Hindlimb muscle (tissue), 1 donor: ENCODE data around the gene NOM1. TPM values are rescaled to one million over a fixed set of nuclear protein-coding genes. Genes with fewer than 3 reads are reported as not detected.

Source experiments
- DNase-seq: peaks from one replicate; pipeline ENCODE4 v3.0.0-alpha.2; 2013
- polyA plus RNA-seq: library from polyadenylated mRNA; unstranded; fragments of 120-200 nt; gene quantifications from one replicate; pipeline ENCODE4 v1.2.1, GENCODE V29; 2013; ENCODE audit not compliant: insufficient read length

NOM1 gene
- polyA plus RNA-seq, 1 donor = 17.3 TPM

DNA sequence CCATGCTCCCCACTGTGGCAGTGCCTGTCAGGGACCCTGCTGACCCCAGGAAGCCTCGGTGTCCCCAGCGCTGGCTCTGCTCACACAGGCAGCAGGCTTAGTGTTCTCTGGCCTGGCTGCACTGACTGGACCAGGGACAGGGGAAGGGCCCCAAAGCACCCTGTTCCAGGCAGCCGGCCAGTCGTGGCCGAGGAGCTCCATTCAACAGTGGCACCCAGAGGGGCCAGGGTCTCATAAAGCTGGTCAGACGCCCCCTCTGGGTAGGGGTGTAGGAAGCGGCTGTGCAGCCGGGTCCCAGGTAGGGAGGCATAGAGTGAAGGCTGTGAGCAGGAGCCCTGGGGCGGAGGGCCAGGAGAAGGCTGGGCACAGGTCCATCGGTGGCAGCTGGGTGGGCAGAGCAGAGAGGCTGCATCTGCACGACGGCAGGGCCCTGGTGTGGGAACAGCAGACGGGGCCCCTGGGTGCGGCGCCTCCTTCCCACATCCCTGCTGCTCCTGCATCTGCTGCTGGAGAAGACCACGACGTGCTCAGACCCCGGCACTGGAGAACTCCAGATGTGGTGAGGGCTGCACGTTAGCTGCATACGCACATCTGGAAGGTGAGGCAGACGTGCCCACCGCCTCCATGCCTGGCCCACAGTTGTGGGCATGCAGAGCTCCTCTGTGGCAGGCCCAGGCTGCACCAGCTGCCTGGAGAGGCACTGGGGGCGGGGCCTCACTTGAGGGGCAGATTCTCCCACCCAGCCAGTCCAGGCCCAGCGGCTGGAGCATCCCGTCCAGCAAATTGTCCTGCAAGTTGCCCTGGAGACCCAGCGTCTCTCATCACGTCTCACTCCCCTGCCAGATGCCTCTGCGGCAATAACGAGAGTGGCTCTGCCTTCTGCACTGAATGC, 35.8 kb downstream of the NOM1 start:
- no peak for DNase-seq

DNA sequence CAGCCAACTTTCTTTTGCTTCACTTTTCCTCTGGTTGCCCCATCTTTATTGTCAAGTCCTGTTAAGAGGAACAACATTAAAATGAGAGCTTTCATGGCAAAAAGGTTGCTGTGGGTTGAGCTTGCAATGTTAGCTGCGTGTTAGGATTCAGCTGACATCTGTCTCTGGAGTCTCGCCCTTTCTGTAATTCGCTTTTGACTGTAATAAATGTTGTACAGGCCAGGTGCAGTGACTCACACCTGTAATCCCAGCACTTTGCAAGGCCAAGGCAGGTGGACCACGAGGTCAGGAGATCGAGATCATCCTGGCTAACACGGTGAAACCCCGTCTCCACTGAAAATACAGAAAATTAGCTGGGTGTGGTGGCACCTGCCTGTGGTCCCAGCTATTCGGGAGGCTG, 36.9 kb downstream of the NOM1 start:
- DNase-seq = no peak

DNA sequence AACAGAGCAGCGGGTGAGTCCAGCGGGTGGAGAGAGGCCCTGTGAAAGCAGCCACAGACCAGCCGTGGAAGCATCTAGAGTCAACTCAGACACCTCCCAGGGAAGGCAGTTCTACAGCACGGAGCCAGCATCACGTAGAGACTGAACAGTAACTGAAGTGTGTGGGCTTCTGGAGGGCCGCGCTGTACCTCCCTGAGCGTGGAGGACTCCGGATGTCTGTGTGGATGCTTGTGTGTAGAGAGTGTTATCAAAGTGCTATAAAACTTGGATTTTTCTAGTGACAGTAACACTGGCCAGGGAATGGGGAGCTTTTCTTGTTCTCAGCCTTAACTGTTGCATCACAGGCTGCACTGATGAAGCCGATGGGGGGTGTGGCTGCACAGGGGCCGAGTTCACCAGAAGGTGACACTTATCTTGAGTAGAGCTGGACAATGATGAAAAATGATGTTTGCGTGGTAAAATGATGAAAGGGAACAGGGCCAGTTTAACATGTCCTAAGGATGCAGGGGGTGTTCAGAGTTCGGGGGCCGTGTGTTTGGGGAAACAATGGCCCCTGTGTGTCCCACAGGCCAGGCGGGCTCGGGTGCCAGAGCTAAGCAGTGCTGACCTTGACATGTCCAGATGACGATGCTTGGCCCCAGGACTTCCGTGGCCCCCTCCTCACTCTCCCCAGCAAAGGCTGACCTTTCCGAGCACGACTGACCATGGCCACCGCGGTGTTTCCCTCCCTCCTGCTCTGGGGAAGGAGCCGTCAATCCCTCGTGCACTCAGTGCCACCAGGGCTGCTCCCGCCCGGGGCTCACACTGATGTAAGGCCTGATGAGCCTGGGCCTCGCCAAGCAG, 39.1 kb downstream of the NOM1 start:
- no peak for DNase-seq

DNA sequence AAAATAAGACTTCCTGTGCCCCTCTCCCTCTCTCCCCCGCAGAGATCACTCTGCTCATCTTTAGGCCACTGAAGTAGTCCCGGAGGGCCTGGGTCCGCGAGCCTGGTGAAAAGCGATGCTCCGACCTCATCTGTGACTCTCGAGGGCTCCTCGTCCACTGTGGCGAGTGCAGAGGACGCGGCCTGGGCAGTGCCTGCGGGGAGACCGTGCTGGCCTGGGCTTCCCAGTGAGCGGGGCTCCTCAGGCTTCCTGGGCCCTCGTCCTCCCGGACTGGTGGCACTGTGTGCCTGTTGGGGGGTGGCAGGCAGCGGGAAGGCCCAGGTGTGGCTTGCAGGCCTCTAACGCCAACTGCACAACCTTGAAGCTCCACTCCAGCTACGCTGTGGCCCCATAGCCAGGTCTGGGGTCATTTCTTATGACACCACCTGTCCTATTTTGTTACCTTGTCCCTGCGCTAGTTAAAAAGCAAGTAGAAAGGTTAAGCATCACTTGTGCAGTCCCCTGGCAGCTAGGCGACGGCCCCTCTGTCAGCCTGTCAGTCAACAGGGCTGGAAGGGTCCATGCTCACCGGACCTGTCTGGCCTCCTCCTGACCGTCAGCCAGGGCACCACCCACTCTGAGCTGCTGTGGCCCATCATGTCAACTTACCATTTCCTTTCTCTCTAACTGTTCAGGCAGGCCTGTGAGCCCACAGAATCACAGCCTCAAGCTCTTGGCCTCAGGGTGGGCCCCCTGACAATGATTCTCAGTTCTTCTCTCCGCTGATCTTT, 40.4 kb downstream of the NOM1 start:
- no peak for DNase-seq

DNA sequence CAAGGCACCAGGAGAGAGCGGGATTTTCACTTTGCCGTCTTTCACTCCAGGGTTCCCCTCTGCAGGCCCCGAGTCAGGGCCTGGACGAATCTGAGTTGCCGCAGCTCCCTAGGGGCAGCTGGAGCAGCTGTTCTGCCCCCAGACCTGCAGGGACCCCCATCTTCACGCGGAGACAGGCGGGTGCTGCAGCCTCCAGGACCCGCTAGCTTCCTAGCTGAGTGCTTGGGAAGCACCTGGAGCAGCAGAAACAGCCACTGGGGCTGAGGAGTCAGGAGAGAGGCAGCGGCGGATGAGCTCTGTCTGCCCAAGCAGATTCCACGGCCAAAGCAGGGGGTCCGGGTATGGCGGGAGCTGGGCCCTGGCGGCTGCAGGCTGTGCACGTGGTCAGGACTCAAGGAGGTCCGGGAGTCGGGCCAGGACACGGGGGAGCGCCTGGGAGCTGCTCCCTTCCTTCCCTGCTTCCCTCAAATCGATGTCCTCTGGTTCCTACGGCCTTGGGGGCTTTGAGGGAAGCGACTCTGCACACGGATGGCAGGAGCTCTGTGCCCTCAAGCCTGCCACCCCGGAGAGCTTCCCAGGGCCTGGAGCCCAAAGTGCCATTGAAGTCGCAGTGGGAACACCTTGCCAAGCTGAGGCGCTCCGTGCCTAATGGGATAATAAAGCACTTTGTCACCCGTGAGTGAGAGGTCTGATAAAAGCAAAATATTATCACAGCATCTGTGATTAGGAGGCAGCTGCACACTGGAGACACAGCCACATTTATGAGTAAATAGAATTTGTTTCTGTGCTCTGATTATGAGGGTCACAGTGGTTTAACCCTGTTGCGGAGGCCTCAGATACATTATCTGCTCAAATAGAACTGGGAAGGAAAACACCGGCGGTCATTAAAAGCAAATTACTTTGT, 43.8 kb downstream of the NOM1 start:
- no peak for DNase-seq

DNA sequence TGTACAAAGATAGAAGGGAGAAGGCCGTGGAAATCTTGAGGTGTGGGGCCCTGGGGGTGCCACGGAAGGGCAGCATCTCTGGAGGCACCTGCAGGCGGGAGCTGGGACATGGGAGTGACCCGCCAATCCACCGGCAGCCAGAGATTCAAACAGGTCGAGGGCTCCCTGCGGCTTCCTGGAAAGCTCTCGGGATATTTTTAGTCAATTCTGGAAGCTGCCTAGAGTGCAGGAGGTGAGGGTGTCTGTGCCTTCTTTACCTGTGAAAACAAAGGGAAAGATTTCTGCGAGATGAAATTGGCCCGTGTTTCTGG, 44.4 kb downstream of the NOM1 start:
- no peak for DNase-seq

DNA sequence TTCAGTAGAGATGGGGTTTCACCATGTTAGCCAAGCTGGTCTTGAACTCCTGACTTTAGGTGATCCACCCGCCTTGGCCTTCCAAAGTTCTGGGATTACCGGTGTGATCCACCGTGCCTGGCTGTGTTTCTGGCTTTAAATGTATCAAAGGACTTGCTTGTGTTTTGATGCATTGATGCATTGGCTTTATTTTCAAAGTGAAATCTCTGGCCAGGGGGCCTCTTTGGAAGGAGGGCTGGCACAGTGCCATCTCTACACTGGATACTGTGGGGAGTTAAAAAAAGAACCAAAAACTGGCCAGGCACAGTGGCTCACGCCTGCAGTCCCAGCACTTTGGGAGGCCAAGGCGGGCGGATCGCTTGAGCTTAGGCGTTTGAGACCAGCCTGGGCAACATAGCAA, 44.9 kb downstream of the NOM1 start:
- DNase-seq = no peak

DNA sequence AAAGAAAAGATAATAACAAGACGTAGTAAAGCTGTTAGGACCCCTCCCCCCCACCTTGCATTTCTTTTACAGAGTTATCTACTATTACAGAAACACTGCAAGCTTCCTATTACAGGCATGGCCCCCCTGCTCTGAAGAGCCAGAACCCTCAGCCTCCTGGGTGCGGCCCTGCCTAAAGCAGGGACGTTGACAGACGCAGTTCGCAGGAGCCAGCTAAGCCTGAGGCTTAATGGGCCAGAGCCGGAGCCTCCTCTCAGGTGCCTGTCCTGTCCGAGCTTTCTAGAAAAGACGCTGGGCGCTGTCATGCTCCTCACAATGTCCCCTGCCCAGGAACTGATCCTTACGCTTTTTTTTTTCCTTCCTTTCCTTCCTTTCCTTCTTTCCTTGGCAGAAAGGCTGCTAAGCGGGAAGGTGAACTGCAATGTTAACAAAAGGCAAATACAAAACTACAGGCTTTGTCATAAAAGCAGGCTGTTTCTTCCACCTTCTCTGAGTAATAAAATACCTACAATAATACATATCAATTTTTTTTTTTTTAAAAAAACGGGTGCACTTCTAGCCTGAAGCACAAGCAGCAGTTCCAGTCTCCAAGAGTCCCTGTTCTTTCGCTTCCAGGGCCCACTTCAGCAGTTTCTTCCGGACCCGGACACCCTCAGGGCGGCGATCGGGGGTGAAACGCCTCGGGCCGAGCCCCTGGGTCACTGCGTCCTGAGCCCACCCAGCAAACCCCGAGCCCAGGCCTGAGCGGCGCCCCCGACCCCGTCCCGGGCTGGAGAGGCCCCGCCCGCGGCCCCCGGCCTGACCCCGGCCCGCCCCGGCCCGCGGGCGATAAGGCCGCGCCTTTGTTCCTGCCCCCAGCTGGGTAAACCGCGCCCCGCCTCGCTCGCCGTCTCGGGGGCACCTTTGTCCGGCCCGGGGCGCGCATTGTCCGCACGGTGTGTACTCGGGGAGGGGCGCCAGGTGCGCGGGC, 49.8 kb downstream of the NOM1 start:
- DNase-seq = no peak

DNA sequence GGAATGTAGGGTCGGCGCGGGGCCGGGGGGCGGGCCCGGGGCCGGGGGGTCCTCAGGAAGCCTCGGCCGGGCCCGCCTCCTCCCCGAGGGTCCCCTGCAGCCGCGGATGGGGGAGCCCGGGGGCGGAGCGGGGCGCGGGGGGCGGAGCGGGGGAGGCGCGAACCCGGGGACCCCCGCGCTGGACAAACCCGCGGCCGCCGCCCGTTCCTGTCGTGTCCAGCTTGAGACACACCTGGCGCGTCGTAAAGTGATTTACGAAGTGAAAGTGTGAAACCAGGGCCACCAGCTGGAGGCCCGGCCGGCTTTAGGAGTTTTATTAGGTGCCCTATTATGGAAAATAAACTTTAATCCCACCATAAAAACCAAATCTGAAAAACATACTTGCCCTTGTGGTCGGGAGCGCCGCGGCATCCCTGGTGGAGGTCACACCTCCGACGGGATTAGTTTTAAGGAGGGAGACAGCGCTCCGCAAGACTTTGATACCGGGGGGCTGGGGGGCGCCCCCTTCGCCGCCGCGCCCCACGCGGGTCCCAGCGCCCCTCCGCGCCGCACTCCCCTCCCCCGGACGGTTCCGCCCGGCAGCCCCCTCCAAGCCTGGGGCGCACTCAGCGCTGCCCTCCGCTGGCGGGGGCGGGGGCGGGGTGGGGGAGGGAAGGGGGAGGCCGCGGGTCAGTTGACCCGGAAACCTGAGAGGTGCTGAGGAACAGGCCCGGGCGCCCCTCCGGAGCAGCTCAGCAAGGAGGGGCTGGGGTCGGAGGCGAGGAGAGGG, 50.6 kb downstream of the NOM1 start:
- DNase-seq = no peak

DNA sequence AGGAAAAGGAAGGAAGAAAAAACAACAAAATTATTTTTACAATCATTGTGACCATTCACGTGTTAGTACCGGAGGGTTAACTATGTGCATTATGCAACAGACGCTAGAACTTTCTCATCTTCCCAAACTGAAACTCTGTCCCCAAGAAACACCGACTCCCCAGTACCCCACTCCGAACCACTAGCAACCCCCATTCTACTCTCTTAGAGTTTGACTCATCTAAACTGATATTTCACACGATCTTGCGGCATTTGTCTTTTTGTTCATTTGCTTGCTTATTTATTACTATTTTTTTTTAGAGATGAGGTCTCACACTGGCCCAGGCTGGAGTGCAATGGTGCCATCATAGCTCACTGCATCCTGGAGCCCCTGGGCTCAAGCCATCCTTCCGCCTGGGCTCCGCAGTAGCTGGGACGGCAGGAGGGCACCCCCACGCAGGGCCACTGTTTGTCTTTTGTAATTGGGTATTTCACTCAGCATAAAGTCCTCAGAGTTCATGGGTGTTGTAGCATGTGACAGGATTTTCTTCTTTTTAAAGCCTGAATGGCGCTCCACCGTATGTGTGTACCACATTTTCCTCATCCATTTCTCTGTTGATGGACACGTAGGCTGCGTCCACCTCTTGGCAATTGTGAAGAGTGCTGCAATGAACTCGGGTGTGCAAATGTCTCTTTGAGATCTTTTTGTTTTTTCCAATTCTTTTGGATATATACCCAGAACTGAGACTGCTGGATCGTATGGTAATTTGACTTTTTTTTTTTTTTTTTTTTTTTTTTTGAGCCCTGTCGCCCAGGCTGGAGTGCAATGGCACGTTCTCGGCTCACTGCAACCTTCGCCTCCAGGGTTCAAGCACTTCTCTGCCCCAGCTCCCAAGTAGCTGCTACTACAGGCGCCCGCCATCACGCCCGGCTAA, 51.5 kb downstream of the NOM1 start:
- no peak for DNase-seq

DNA sequence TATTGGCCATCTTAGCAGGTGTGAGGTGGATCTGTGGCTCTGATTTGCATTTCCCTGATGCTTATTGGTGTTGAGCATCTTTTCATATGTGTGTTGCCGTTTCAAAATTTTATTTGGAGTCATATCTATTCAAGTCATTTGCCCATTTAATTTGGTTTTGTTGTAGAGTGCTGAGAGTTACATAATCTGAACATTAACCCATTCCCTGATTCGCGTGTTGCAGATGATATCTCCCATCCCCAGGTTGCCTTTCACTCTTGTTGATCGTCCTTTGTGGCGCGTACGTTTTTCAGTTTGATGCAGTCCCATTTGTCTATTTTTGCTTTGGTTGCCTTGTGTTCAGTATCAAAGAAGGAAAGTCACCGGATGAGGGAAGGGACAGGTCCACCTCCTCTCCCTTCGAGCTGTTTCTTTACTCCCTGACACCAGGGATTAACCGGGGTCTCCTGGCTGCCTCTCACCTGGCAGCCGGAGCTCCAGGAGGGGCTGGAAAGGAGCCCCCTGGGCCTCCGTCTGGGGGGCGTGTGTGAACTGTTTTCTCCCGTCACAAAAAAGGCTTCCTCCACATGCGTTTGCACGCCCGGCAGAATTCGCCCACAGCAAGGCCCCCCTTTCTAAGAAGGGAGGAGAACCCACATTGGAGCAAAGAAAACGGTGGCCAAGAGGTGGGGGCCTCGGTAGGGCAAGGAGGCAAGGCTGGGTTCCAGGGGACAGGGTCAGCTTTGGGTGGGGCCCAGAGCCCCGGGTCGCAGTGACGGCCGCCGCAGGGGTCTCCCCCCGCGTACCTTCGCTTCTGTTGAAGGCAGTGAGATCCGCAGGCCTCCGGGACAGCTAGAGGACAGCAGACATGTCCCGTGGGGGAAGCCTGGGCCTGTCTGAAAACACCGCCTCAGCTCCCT, 52.7 kb downstream of the NOM1 start:
- DNase-seq = no peak

DNA sequence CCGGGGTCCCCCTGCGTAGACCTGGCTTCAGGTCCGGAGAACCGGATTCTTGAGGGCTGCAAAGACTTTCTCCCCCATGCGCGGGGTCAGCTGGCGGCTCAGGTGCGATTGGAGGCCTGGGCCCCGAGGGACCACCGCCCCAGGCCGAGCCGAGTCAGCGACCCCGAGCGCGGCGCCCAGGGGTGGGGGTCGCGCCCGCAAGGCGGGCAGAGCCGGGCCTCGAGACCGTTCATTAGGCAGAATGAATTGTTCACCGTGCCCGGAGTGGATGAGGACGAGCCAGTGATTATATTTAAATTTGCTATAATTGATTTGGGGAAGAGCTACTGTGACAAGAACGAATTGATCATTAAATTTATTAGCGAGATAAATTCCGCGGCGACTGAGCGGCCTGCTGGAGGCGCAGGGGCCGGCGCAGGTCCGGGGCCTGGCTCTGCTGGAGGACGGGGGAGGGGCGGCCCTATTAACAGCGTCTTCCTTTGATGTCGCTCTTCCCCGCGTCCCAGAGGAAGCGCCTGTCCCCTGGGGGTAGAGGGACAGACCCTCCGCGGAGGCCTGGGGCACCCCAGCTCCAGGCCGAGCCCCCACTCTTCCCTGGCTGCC, 53.4 kb downstream of the NOM1 start:
- DNase-seq = no peak

DNA sequence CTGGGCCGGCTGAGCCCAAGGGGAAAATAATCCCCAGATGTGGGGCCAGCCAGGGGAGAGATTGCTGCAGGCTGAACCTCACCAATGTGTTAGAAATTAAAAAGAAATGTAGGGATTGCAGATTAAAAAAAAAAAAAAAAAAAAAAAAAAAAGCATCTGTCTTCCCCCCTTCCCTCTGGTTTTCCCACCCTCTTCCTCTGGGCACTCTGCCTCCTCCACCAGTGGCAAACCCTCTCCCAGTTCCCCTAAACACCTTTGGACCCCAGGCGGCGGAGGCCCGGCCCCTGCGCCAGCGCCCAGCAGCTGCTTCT, 53.9 kb downstream of the NOM1 start:
- no peak for DNase-seq

DNA sequence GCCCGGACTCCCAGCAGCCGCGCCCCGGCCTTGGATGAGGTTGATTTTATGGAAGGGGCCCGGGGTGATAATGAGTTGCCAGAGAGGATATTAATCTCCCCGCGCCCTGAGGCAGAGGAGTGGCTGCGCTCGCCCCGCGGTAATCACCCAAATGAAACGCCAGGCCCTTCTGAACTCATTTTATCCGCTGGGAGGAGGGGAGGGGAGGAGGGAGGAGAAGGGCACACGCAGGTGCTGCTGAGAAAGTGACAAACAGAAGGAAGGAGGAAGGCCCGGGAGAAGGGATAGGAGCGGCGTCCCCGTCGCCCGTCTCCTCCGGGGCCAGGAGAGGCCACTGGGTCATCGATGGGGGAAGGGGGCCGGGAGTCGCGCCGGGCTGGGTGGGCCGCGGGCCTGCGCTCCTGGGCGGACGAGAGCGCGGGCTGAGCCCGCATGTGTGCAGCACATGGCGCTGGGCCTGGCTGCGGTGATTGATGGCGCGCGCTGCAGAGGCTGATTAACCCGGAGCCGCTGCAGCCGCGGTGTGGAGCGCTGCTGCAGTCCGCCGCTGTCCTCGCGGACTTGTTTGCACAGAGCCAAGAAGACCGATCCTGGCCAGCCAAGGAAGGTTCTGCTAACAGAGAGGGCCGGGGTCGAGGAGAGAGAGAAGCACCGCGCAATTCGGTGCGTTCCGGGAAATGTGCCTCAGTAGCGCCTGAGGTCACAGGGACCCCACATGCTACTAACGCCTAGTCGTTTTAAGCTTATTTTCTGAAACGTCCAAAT, 54.4 kb downstream of the NOM1 start:
- DNase-seq = peak; percentile 27

DNA sequence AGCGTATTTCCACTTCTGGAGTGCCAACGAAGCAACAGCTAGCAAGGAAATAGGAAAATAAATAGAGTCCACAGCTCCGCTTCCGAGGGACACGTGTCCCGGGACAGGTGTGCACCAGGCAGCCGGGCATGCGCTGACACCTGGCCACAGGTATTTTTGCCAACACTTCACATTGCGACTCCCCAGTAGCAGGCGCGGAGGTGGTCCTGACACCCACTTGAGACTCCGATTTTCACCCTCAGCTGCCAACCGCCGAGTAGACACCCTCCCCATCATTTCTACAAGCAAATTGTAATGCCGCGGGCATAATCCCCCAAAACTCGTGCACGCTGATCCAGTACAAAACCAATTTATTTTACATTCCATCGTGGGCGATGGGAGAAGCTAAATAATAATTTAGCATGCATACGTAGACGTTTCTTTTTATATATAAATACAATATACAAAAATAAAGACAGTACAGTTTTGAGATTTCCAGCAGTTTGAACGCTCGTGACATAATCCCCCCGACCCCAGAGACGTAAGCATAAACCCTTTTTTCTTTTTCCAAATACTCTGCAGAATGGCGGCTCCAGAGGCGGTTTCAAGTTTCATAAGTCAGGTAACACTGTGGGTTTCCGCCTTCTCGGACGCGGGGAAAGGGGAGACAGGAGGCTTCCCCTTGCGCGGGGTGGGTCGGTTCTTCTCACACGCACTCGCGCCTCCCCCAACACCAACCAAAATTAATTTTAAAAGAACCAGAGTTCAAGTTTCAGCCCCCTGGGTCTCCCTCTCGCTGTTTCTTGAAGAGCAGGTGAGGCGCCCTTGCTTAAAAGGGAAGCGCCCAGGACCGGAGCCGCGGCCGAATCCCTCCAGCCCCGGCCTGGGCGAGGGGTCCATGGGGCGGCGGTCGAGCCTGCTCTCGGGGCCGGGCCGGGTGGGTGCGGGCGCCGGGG, 55.3 kb downstream of the NOM1 start:
- DNase-seq = no peak
